ENCODE data around the gene C17orf113. TPM values are rescaled to one million over a fixed set of nuclear protein-coding genes. Genes with fewer than 3 reads are reported as not detected.

C17orf113 gene
- 1.0 and 1.1 TPM in 2 replicates for total RNA-seq (2014; rRNA removed; shearing (Covaris generic))

GRCh38 chr17:42050393-42051012 lies at the start of gene C17orf113:
Gene C17orf113 (minus strand): TSS chr17:42050601. CDS start chr17:42043376, 7,225 bp downstream.
- Histone ChIP-seq H3K27me3 (ENCODE audit: control insufficient read depth, insufficient read depth, low read length) (peaks cover 13% of the 10 kb centered on the region), H3K4me3 (ENCODE audit: insufficient read depth, low read depth, low read length) (peak within 1 kb of the TSS; percentile 51), H3K36me3 (replicated peaks; ENCODE audit: control insufficient read depth, insufficient read depth, low read length) (no peaks in the 10 kb centered on the region)
- DNase-seq = peak; percentile 94

- H3K4me3 ChIP-seq (ENCODE audit: insufficient read depth, low read depth, low read length) = peak overlapping the region; percentile 34; the same call in 1 of the 2 replicates
- DNase-seq = peak; percentile 73
- H3K36me3 ChIP-seq (replicated peaks; ENCODE audit: control insufficient read depth, insufficient read depth, low read length) = no peaks in the 10 kb centered on the region
- peaks cover 20% of the 10 kb centered on the region for H3K27me3 ChIP-seq (ENCODE audit: control insufficient read depth, insufficient read depth, low read length)
These were observed 48.5 kb upstream of the C17orf113 start for GRCh38 chr17:42098730-42099399.

- H3K4me3 ChIP-seq (ENCODE audit: insufficient read depth, low read depth, low read length) = peak within 1 kb of the TSS; percentile 34; the same call in 1 of the 2 replicates
- no peaks in the 10 kb centered on the region for H3K36me3 ChIP-seq (replicated peaks; ENCODE audit: control insufficient read depth, insufficient read depth, low read length)
- H3K27me3 ChIP-seq (ENCODE audit: control insufficient read depth, insufficient read depth, low read length) = peaks cover 20% of the 10 kb centered on the region
- DNase-seq = peak; percentile 96
These were observed 47.6 kb upstream of the C17orf113 start, which contains the start of gene ZNF385C for GRCh38 chr17:42097691-42098631. Gene ZNF385C (minus strand): TSS chr17:42098473. CDS start chr17:42063056, 35,417 bp downstream.

- no peak overlapping the region for H3K4me3 ChIP-seq (ENCODE audit: insufficient read depth, low read depth, low read length)
- no peaks in the 10 kb centered on the region for H3K36me3 ChIP-seq (replicated peaks; ENCODE audit: control insufficient read depth, insufficient read depth, low read length)
- no peak for DNase-seq
These were observed 46.1 kb upstream of the C17orf113 start for GRCh38 chr17:42096360-42097111.

GRCh38 chr17:42094375-42095069 lies 44.1 kb upstream of the C17orf113 start:
- Histone ChIP-seq H3K27me3 (ENCODE audit: control insufficient read depth, insufficient read depth, low read length) (peaks cover 20% of the 10 kb centered on the region), H3K4me3 (ENCODE audit: insufficient read depth, low read depth, low read length) (no peak overlapping the region), H3K36me3 (replicated peaks; ENCODE audit: control insufficient read depth, insufficient read depth, low read length) (no peaks in the 10 kb centered on the region)
- no peak for DNase-seq

More at GRCh38 chr17:42096360-42097111, 46.1 kb upstream of the C17orf113 start:
- H3K27me3 ChIP-seq (ENCODE audit: control insufficient read depth, insufficient read depth, low read length) = peaks cover 20% of the 10 kb centered on the region

- H3K27me3 ChIP-seq (ENCODE audit: control insufficient read depth, insufficient read depth, low read length) = peaks cover 13% of the 10 kb centered on the region
- no peak for DNase-seq
- H3K36me3 ChIP-seq (replicated peaks; ENCODE audit: control insufficient read depth, insufficient read depth, low read length) = no peaks in the 10 kb centered on the region
- H3K4me3 ChIP-seq (ENCODE audit: insufficient read depth, low read depth, low read length) = no peak overlapping the region
These were observed 42.5 kb upstream of the C17orf113 start for GRCh38 chr17:42092939-42093338.

- H3K27me3 ChIP-seq (ENCODE audit: control insufficient read depth, insufficient read depth, low read length) = no peaks in the 10 kb centered on the region
- no peaks in the 10 kb centered on the region for H3K36me3 ChIP-seq (replicated peaks; ENCODE audit: control insufficient read depth, insufficient read depth, low read length)
- H3K4me3 ChIP-seq (ENCODE audit: insufficient read depth, low read depth, low read length) = no peak overlapping the region
- no peak for DNase-seq
These were observed 40.8 kb upstream of the C17orf113 start for GRCh38 chr17:42090964-42091790.

GRCh38 chr17:42088736-42089135 lies 38.3 kb upstream of the C17orf113 start:
- no peak overlapping the region for H3K4me3 ChIP-seq (ENCODE audit: insufficient read depth, low read depth, low read length)
- DNase-seq = no peak
- no peaks in the 10 kb centered on the region for H3K36me3 ChIP-seq (replicated peaks; ENCODE audit: control insufficient read depth, insufficient read depth, low read length)
- H3K27me3 ChIP-seq (ENCODE audit: control insufficient read depth, insufficient read depth, low read length) = no peaks in the 10 kb centered on the region

- DNase-seq = no peak
These were observed 37.6 kb upstream of the C17orf113 start for GRCh38 chr17:42087736-42088705.

GRCh38 chr17:42087042-42087701 lies 36.8 kb upstream of the C17orf113 start:
- H3K27me3 ChIP-seq (ENCODE audit: control insufficient read depth, insufficient read depth, low read length) = no peaks in the 10 kb centered on the region

More at GRCh38 chr17:42087736-42088705, 37.6 kb upstream of the C17orf113 start:
- H3K36me3 ChIP-seq (replicated peaks; ENCODE audit: control insufficient read depth, insufficient read depth, low read length) = no peaks in the 10 kb centered on the region
- H3K27me3 ChIP-seq (ENCODE audit: control insufficient read depth, insufficient read depth, low read length) = no peaks in the 10 kb centered on the region
- H3K4me3 ChIP-seq (ENCODE audit: insufficient read depth, low read depth, low read length) = no peak overlapping the region

GRCh38 chr17:42081516-42082129 lies 31.2 kb upstream of the C17orf113 start:
- no peaks in the 10 kb centered on the region for H3K36me3 ChIP-seq (replicated peaks; ENCODE audit: control insufficient read depth, insufficient read depth, low read length)
- DNase-seq = no peak
- no peak overlapping the region for H3K4me3 ChIP-seq (ENCODE audit: insufficient read depth, low read depth, low read length)
- H3K27me3 ChIP-seq (ENCODE audit: control insufficient read depth, insufficient read depth, low read length) = no peaks in the 10 kb centered on the region

More at GRCh38 chr17:42087042-42087701, 36.8 kb upstream of the C17orf113 start:
- H3K36me3 ChIP-seq (replicated peaks; ENCODE audit: control insufficient read depth, insufficient read depth, low read length) = no peaks in the 10 kb centered on the region
- no peak for DNase-seq
- no peak overlapping the region for H3K4me3 ChIP-seq (ENCODE audit: insufficient read depth, low read depth, low read length)
